HepG2 (cell line): ENCODE data around the gene CSK. TPM values are rescaled to one million over a fixed set of nuclear protein-coding genes. Genes with fewer than 3 reads are reported as not detected.

Experiments
- ARID5B ChIP-seq: IDR thresholded peaks from 2 replicates; pipeline ENCODE4 v1.4.0; 2020; ENCODE audit warnings: mild to moderate bottlenecking, missing genetic modification reagents
- ATF1 ChIP-seq: IDR thresholded peaks from 2 replicates; pipeline ENCODE4 v1.6.1; 2016; ENCODE audit warnings: mild to moderate bottlenecking, control low read depth
- ATF3 ChIP-seq: sonication (generic); formaldehyde crosslinking; IDR thresholded peaks from 2 replicates; pipeline ENCODE4 v1.4.0; 2020; ENCODE audit warnings: missing genetic modification reagents
- BHLHE40 ChIP-seq: IDR thresholded peaks from 2 replicates; pipeline ENCODE4 v1.6.1; 2011; ENCODE audit warnings: low read length, improper control_type of control experiment
- HDAC2 ChIP-seq: sonication (generic); formaldehyde crosslinking; IDR thresholded peaks from 2 replicates; pipeline ENCODE4 v1.4.0; 2020; ENCODE audit warnings: missing genetic modification reagents
- HDAC6 ChIP-seq: fragments of 200-600 bp; sonication (generic); IDR thresholded peaks from 2 replicates; pipeline ENCODE4 v1.7.0; 2017; ENCODE audit warnings: mild to moderate bottlenecking, antibody characterized with exemption, low read length, low read depth
- HHEX ChIP-seq: IDR thresholded peaks from 2 replicates; pipeline ENCODE4 v1.6.1; 2016; ENCODE audit warnings: control low read depth
- ISX ChIP-seq: sonication (generic); formaldehyde crosslinking; conservative IDR thresholded peaks from 2 replicates; pipeline ENCODE4 v1.5.0; 2020; ENCODE audit warnings: missing genetic modification reagents
- JUN ChIP-seq: sonication (generic); formaldehyde crosslinking; IDR thresholded peaks from 2 replicates; pipeline ENCODE4 v1.4.0; 2020; ENCODE audit warnings: mild to moderate bottlenecking, missing genetic modification reagents
- MED13 ChIP-seq: sonication (generic); formaldehyde crosslinking; IDR thresholded peaks from 2 replicates; pipeline ENCODE4 v1.5.0; 2020; ENCODE audit warnings: missing genetic modification reagents
- MTA1 ChIP-seq: sonication (generic); formaldehyde crosslinking; IDR thresholded peaks from 2 replicates; pipeline ENCODE4 v1.4.0; 2020; ENCODE audit warnings: missing genetic modification reagents, mild to moderate bottlenecking, borderline replicate concordance
- MXD4 ChIP-seq: IDR thresholded peaks from 2 replicates; pipeline ENCODE4 v1.6.1; 2016; ENCODE audit warnings: mild to moderate bottlenecking, missing biosample characterization, missing genetic modification reagents
- RFX3 ChIP-seq: IDR thresholded peaks from 2 replicates; pipeline ENCODE4 v1.6.1; 2016; ENCODE audit warnings: missing biosample characterization, missing genetic modification reagents
- SNAPC2 ChIP-seq: sonication (generic); formaldehyde crosslinking; IDR thresholded peaks from 2 replicates; pipeline ENCODE4 v1.8.1; 2022; ENCODE audit warnings: mild to moderate bottlenecking, missing genetic modification reagents
- TFDP1 ChIP-seq: IDR thresholded peaks from 2 replicates; pipeline ENCODE4 v1.6.1; 2016; ENCODE audit warnings: missing compliant biosample characterization, missing genetic modification reagents, borderline replicate concordance
- TOPORS ChIP-seq: sonication (generic); formaldehyde crosslinking; IDR thresholded peaks from 2 replicates; pipeline ENCODE4 v1.8.0; 2023; ENCODE audit warnings: mild to moderate bottlenecking, missing genetic modification reagents
- TRIM24 ChIP-seq: sonication (generic); formaldehyde crosslinking; IDR thresholded peaks from 2 replicates; pipeline ENCODE4 v1.8.0; 2022; ENCODE audit warnings: mild to moderate bottlenecking, missing genetic modification reagents
- YEATS2 ChIP-seq: sonication (generic); formaldehyde crosslinking; IDR thresholded peaks from 2 replicates; pipeline ENCODE4 v1.4.0; 2020; ENCODE audit warnings: missing genetic modification reagents, borderline replicate concordance
- ZBTB42 ChIP-seq: sonication (generic); formaldehyde crosslinking; IDR thresholded peaks from 2 replicates; pipeline ENCODE4 v1.5.0; 2020; ENCODE audit warnings: mild to moderate bottlenecking, missing genetic modification reagents
- ZNF414 ChIP-seq: sonication (generic); formaldehyde crosslinking; IDR thresholded peaks from 2 replicates; pipeline ENCODE4 v1.5.0; 2020; ENCODE audit warnings: missing genetic modification reagents
- ZNF746 ChIP-seq: sonication (generic); formaldehyde crosslinking; IDR thresholded peaks from 2 replicates; pipeline ENCODE4 v1.8.0; 2022; ENCODE audit warnings: mild to moderate bottlenecking, missing genetic modification reagents
- ZNF800 ChIP-seq: sonication (generic); formaldehyde crosslinking; IDR thresholded peaks from 2 replicates; pipeline ENCODE4 v1.4.0; 2020; ENCODE audit warnings: missing genetic modification reagents
- ZNF816 ChIP-seq: sonication (generic); formaldehyde crosslinking; IDR thresholded peaks from 2 replicates; pipeline ENCODE4 v1.8.0; 2022; ENCODE audit warnings: missing genetic modification reagents, mild to moderate bottlenecking, borderline replicate concordance
- polyA plus RNA-seq, 8 experiments: library from polyadenylated mRNA; depleted of rRNA in 3 of 8; stranded (reverse) in 7 of 8; unstranded in 1 of 8; fragments of >200 nt; fragmentation: Illumina TruSeq in 4 of 8; extraction: Trizol in 4 of 8; gene quantifications; 2 replicates each; pipeline versions ENCODE4 v1.2.1 to v1.2.3, GENCODE V29; 2011 to 2016; ENCODE audit warnings: low read depth in 4 of 8, missing spikeins in 1 of 8, mixed read lengths in 1 of 8; ENCODE audit not compliant: insufficient read depth in 1 of 8
- total RNA-seq, 5 experiments: library from RNA; depleted of rRNA; stranded (reverse); fragments of >200 nt; fragmentation: Illumina TruSeq; extraction: Trizol; gene quantifications; 2 replicates each; pipeline ENCODE4 v1.2.3, GENCODE V29; 2016; ENCODE audit warnings: low read depth in 1 of 5

CSK gene
- total and polyA plus RNA-seq, 2 of the 13 experiments (the other 11 are each of a cell fraction or from before 2014, with no cell fraction given), result 12.5 to 21.3 TPM

GRCh38 chr15:74783072-74783807 is 1.4 kb downstream of the CSK start (continued):
- 0 out of 2 replicates have a peak, but pooled peaks have one; percentile 23 for TF ChIP-seq ARID5B (CRISPR knock-in tag)
- no peak for TF ChIP-seq MED13
- no peak for TF ChIP-seq JUN (CRISPR knock-in tag)
- TF ChIP-seq SNAPC2 (CRISPR knock-in tag), result no peak
- no peak for TF ChIP-seq ISX
- TF ChIP-seq TOPORS (CRISPR knock-in tag), result no peak
- peak; percentile 67; the same call in 1 of the 2 replicates for TF ChIP-seq BHLHE40
- TF ChIP-seq TRIM24 (CRISPR knock-in tag), result no peak
- TF ChIP-seq HHEX (CRISPR knock-in tag), result no peak
- 0 out of 2 replicates have a peak, but pooled peaks have one; percentile 52 for TF ChIP-seq ZNF414 (CRISPR knock-in tag)
- no peak for TF ChIP-seq ATF3
- TF ChIP-seq ZBTB42 (CRISPR knock-in tag), result peak; percentile 86; the same call in 1 of the 2 replicates
- peak; percentile 31; the same call in 1 of the 2 replicates for TF ChIP-seq HDAC2 (CRISPR knock-in tag)
- 0 out of 2 replicates have a peak, but pooled peaks have one; percentile 38 for TF ChIP-seq MTA1 (CRISPR knock-in tag)
- no peak for TF ChIP-seq ZNF816
- TF ChIP-seq YEATS2 (CRISPR knock-in tag), result peak; percentile 23; the same call in 1 of the 2 replicates
- no peak for TF ChIP-seq ZNF800 (CRISPR knock-in tag)
- 0 out of 2 replicates have a peak, but pooled peaks have one; percentile 48 for TF ChIP-seq ZNF746 (CRISPR knock-in tag)
- no peak for TF ChIP-seq ATF1
- no peak for TF ChIP-seq HDAC6
- peak; percentile 65; the same call in 1 of the 2 replicates for TF ChIP-seq TFDP1
- no peak for TF ChIP-seq RFX3 (CRISPR knock-in tag)
- TF ChIP-seq MXD4 (CRISPR knock-in tag), result 0 out of 2 replicates have a peak, but pooled peaks have one; percentile 24
